OCI-LY7 (cell line): ENCODE data around the gene EGFL8. TPM values are rescaled to one million over a fixed set of nuclear protein-coding genes. Genes with fewer than 3 reads are reported as not detected.

ENCODE experiments used
- BruUV-seq: library from RNA; stranded (reverse); fragments of 400-500 nt; replicated peaks from 2 replicates; lab custom pipeline; 2021; lab: Mats Ljungman, UMichigan
- CTCF ChIA-PET: fragments of 300-600 bp; sonication (Branson Sonifier 250); formaldehyde crosslinking; loops from one replicate; lab custom pipeline; 2022; ENCODE audit warnings: antibody characterized with exemption; ENCODE audit not compliant: unreplicated experiment; lab: Charles Lee
- POLR2A ChIA-PET: fragments of 300-600 bp; sonication (Branson Sonifier 250); formaldehyde crosslinking; loops from one replicate; lab custom pipeline; 2022; ENCODE audit warnings: antibody characterized with exemption; lab: Charles Lee
- DNase-seq: peaks from one replicate; pipeline ENCODE4 v3.0.0-alpha.2; 2015; ENCODE audit warnings: low spot score
- H2AFZ ChIP-seq: fragments of 200-600 bp; sonication (generic), shearing (Covaris generic); 2 replicates; pipeline ENCODE4 v1.6.1; 2014; ENCODE audit warnings: mild to moderate bottlenecking, antibody characterized with exemption, low read length, moderate library complexity
- H3K27ac ChIP-seq: fragments of 200-600 bp; sonication (generic); 2 replicates; pipeline ENCODE4 v1.5.1; 2014; ENCODE audit warnings: mixed run types, low read depth, mild to moderate bottlenecking, moderate library complexity, low read length, inconsistent platforms; ENCODE audit not compliant: poor library complexity, severe bottlenecking
- H3K36me3 ChIP-seq: fragments of 200-600 bp; sonication (generic); 2 replicates; pipeline ENCODE4 v1.6.1; 2014; ENCODE audit warnings: mild to moderate bottlenecking, antibody characterized with exemption, low read length, moderate library complexity, mixed read lengths; ENCODE audit not compliant: insufficient read depth
- H3K4me1 ChIP-seq: fragments of 200-600 bp; sonication (generic); 2 replicates; pipeline ENCODE4 v1.5.1; 2014; ENCODE audit warnings: mild to moderate bottlenecking, low read length; ENCODE audit not compliant: insufficient read depth, poor library complexity, severe bottlenecking
- H3K4me2 ChIP-seq: fragments of 200-600 bp; sonication (generic); 2 replicates; pipeline ENCODE4 v1.6.1; 2014; ENCODE audit warnings: mild to moderate bottlenecking, low read length
- H3K4me3 ChIP-seq: fragments of 200-600 bp; sonication (generic); 2 replicates; pipeline ENCODE4 v1.5.1; 2014; ENCODE audit warnings: mild to moderate bottlenecking, low read depth, low read length; ENCODE audit not compliant: poor library complexity, severe bottlenecking
- H3K79me2 ChIP-seq: fragments of 200-600 bp; sonication (generic); 2 replicates; pipeline ENCODE4 v1.6.1; 2016; ENCODE audit warnings: low read depth, mild to moderate bottlenecking, low read length, moderate library complexity, mixed read lengths; ENCODE audit not compliant: insufficient read depth
- H3K9me2 ChIP-seq: fragments of 200-600 bp; sonication (generic); 2 replicates; pipeline ENCODE4 v1.6.1; 2016; ENCODE audit warnings: mild to moderate bottlenecking, low read length, mixed read lengths; ENCODE audit not compliant: insufficient read depth
- H3K9me3 ChIP-seq: fragments of 200-600 bp; sonication (generic); 2 replicates; pipeline ENCODE4 v1.6.1; 2014; ENCODE audit warnings: mild to moderate bottlenecking, mixed run types, low read length, mixed read lengths
- H4K20me1 ChIP-seq: fragments of 200-600 bp; sonication (generic); 2 replicates; pipeline ENCODE4 v1.6.1; 2014; ENCODE audit warnings: mild to moderate bottlenecking, antibody characterized with exemption, low read length, moderate library complexity, mixed read lengths; ENCODE audit not compliant: insufficient read depth
- CTCF ChIP-seq: fragments of 200-600 bp; sonication (generic); conservative IDR thresholded peaks from 2 replicates; pipeline ENCODE4 v1.5.1; 2014; ENCODE audit warnings: mild to moderate bottlenecking, antibody characterized with exemption, low read length, moderate library complexity, mixed read lengths
- EZH2phosphoT487 ChIP-seq: fragments of 200-600 bp; sonication (generic); IDR thresholded peaks from 2 replicates; pipeline ENCODE4 v1.6.1; 2018; ENCODE audit warnings: low read depth, borderline replicate concordance, mild to moderate bottlenecking, mixed run types, antibody characterized with exemption, low read length, moderate library complexity, mixed read lengths
- intact Hi-C: fragments of 100-400 bp; cut with micrococcal nuclease; formaldehyde crosslinking; loops from one replicate; pipeline ENCODE4 v1.10.0; 2022; ENCODE audit not compliant: unreplicated experiment
- total RNA-seq, 2 experiments: library from RNA; depleted of rRNA in 1 of 2; stranded (reverse); fragments of >200 nt in 1 of 2; shearing (Covaris generic) in 1 of 2; gene quantifications; 2 replicates each; pipeline ENCODE4 v1.2.3, GENCODE V29; 2014 to 2022

The EGFL8 gene
- total RNA-seq, 2 experiments from 2014 or later: 7.4 to 21.6 TPM

DNA sequence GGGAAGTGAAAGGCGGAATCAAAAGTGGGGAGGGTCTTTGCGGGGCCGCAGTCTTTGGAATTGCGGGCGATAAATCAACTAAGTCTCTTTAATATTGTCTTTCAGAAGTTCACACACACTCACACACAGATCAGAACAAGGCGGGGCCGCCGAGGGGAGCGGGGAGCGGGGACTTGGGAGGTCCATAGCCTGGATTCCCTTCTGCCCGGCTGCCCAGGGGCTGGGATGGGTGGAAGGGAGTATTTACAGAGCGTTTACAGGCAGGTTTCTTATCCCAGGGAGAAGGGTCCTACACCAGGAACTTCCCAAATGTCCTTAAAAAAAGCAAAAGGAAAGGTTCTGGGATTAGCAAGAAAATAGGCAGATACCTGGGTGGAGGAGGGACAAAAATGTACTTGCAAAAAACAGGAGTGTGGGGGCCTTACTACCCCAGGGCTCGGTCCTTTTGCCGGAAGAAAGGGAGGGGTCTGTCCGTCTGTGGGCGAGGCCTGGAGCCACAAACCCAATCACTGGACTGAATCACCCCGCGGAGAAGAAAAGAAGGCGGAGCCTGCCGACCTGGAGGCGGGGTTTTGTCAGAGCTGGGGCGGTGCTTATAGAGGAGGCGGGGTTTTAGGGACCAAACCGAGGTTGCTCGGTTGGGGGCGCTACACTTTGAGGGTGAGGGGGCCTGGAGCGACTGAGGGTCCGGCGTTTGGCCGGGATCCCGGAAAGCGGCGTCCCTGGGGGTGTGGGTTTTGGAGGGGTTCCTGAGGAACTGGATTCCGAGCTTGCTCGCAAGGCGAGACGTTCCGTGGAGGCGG lies 15.9 kb upstream of the EGFL8 start:
- intact Hi-C loops: no loop called here
- Histone ChIP-seq H3K79me2 (no peaks in the 10 kb centered on the region), H2AFZ (no peak overlapping the region), H4K20me1 (no peaks in the 10 kb centered on the region), H3K4me3 (no peak overlapping the region), H3K36me3 (no peaks in the 10 kb centered on the region), H3K27ac (no peak overlapping the region), H3K4me1 (peaks cover 9% of the 10 kb centered on the region), H3K9me3 (no peaks in the 10 kb centered on the region), H3K4me2 (no peak overlapping the region), H3K9me2 (no peaks in the 10 kb centered on the region)
- POLR2A ChIA-PET: no interaction called here
- TF ChIP-seq EZH2phosphoT487: no peak
- TF ChIP-seq CTCF: 0 out of 2 replicates have a peak, but pooled peaks have one; percentile 15
- CTCF ChIA-PET: no interaction called here
- no TSS peak for BruUV-seq
- no peak for DNase-seq

- Histone ChIP-seq H3K79me2 (no peaks in the 10 kb centered on the region), H3K27ac (no peak overlapping the region), H2AFZ (no peak overlapping the region), H3K4me1 (peaks cover 12% of the 10 kb centered on the region), H3K4me3 (no peak overlapping the region), H3K4me2 (no peak overlapping the region), H4K20me1 (no peaks in the 10 kb centered on the region), H3K9me2 (no peaks in the 10 kb centered on the region), H3K9me3 (no peaks in the 10 kb centered on the region), H3K36me3 (no peaks in the 10 kb centered on the region)
- intact Hi-C loops: no loop called here
- TF ChIP-seq EZH2phosphoT487 (no peak), CTCF (no peak)
- ChIA-PET CTCF (no interaction called here), POLR2A (no interaction called here)
- no peak for DNase-seq
- BruUV-seq: no TSS peak
These were observed 15.2 kb upstream of the EGFL8 start for GRCh38 chr6:32149092-32149755.
